DMS79 treated with DMSO at 0.1 percent for 48 hours (cell line): ENCODE measurements around the gene ZGRF1.
"Not testable (repeated sequence)": the region's sequence is repeated elsewhere in the genome, so short reads cannot be mapped to it uniquely, and the experiment has no call there.

Experiments
- DNase-seq: peaks from one replicate; lab custom pipeline; 2025; lab: John Stamatoyannopoulos, UW

ZGRF1 gene

DNA sequence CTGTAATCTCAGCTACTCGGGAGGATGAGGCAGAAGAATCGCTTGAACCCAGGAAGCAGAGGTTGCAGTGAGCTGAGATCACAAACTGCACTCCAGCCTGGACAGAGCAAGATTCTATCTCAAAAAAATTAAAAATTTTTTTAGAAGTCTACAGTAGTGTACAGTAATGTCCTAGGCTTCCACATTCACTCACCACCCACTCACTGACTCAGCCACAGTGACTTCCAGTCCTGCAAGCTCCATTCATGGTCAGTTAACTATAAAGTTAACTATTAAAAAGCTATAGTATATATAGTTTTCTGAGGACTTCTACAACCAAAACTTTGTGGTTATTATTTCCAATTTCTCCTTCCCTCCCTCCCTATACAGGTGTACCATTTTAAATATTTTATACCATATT, 86.0 kb downstream of the ZGRF1 start:
- no peak for DNase-seq

DNA sequence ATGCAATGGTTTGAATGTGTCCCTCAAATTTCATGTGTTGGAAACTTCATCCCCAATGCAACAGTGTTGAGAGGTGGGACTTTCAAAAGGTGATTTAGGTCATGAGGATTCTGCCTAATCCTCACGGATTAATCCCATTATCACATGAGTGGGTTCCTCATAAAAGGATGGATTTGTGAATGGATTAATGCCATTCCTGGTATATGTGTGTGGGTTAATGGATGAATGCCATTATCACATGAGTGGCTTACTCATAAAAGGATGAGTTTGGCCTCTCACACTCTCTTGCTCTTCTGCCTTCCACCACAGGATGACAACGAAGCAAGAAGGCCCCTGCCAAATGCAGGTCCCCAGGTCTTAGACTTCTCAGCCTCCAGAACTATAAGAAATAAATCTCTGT, 90.2 kb downstream of the ZGRF1 start:
- no peak for DNase-seq

DNA sequence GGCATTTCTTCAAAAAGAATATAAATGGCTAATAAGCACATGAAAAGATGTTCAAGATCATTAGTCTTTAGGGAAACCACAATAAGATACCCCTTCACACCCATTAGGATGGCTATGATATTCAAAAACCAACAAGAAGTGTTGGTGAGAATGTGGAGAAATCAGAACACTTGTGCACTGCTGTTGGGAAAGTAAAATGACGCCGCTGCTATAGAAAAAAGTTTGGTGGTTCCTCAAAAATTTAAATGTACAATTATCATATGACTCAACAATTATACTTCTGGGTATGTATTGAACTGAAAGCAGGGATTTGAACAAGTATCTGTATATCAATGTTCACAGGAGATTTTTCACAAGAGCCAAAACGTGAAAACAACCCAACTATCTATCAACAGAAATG, 91.4 kb downstream of the ZGRF1 start:
- no peak for DNase-seq

DNA sequence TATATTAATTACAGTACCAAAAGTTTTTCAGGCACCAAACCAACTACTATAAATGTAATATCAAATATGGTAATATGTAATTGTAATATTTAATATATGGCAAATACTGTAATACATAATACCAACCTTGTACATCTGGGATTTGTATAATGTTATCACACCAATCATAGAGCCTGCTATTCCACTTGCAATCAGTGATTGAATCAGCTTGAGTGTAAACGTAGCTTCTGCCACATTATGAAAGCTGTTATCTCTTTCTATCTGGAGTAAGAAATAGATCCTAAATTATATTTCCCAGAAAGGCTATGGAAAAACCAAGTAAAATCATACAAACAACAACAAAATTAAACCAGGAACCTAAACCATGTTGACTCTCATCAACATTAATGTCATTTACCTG, 96.0 kb downstream of the ZGRF1 start:
- no peak for DNase-seq

DNA sequence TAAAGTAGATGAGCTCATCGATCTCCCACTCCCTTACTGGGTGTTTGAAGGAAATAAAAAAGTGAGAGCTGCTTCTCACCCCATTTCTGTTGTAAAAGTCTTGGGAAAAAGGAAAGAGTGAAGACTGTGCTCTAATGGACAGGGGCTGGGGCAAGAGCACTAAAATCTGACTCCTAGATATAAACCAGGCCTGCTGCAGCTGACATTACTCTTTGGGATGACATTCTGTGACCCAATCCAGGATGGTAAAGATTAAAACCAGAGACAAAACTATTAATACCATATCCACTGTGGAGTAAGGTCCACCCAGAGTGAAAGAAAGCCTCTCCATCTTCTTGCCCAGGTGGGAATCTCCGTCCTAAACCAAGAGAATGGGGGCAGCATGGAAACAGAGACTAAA, 100.6 kb downstream of the ZGRF1 start:
- no peak for DNase-seq

DNA sequence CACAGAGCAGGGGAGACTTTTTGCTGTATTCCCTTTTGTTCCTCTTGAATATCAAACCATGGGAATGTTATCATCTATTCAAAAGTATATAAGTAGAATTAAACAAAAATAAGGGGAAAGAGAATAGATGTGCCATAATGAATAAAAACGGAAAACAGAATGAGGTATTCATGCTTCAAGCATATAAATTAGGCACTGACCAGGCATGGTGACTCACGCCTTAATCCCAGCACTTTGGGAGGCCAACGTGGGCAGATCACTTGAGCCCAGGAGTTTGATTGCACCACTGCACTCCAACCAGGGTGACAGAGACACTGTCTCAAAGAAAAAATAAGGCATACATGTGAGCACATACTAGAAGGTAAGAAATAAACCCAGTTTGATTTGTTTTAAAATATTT, 104.4 kb downstream of the ZGRF1 start:
- DNase-seq = no peak

DNA sequence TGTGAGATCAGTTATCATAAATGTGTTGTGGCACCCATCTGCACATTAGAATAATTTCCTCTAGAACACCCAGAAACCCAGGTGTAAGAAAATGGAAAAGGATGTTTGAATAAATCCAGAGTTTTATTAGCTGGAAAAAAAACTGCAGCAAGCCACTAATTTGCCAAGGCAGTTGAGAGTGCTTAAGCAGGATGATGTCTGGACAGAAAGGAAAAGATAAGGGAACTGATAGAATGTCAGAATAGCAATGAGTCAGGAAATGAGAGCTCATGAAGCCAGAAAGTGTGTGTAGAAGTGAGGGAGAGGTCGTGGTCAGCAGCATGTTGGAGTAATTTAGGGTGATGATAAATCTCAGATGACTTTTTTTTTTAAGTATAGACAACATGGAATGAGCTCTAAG, 105.6 kb downstream of the ZGRF1 start:
- DNase-seq = no peak

DNA sequence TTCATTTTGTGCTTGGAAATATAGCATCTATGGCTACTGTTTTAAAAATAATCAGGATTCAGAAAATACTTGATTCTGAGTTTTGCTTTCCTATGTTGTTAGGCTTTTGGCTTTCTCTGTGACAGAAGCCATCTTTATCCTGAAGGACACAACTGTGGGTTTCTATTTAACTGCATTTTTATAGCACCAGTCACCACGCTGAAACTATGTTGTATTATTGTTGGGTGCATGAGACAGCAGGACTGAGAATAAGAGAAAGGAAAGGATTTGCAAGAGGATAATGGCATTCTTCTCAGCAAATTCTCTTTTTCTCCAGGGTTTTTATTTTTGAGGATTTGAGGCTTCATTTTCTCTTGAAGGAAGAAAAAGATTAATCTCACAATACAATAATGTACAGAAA, 110.6 kb downstream of the ZGRF1 start:
- DNase-seq = no peak

DNA sequence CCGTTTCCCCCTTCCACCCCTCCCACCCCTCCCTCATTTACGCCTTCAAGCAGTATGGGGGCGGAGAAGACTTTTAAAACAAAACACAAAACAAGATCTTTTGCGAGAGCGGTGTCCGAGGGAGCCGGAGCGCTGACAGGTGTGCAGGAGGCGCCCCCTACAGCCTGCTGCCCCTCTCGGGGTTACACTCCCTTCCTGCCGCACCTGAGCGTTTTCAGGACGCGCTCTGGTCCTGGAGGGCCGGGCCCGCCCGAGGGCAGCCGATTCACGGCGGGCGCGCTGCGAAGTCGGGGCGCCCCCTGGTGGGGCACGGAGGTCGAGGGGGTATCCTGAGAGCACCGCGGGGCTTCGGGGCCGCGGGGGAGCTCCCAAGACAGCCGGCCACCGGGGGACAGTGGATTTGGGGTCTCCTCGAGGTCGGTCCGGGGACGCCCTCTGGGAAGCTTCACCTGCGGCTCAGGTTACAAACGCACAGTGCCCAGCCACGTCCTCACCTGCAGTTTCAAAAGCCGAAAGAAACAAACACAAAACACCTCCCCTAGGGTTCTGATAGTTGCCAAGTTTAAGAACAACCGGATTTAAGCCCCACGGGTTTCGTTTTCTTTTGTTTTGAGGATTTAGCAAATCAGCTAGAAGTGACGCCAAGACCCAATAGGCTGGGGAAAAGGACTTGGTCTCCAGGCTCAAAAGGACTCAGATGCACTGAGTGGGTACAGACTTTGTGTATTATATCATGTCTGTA, 112.8 kb downstream of the ZGRF1 start:
- peak; percentile 15 for DNase-seq

DNA sequence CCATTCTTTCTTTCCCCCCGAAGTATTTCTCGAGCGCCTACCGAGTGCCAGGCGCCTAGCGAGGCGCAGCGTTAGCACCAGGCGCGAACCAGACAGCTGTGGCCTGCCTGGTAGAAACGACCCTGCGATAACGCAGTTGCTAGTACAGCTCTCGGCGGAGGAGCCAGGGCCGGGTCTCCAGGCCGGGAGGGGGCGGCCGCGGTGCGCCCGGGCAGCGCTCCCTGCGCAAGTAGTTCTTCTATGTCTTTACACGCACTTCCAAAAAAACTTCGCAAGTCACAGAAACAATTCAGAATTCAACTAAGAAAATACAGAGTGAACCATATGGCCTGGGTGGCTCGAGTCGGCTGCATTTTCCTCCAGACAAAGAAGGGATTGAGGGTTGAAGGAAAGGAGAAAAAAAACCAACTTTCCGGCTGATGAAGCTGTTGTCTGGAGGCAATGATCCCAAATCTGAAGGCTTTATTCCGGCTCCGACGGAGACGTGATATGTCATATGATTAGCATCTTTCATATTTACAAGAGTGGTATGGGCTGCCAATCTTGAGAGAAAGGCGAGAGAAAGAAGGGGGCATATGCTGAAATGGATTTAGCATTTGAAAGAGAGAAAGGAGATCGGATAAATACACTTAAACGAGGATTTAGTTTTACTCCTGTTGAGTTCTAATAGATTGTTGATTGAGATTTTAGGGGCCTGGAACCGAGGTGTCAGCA, 113.5 kb downstream of the ZGRF1 start:
- DNase-seq = no peak

DNA sequence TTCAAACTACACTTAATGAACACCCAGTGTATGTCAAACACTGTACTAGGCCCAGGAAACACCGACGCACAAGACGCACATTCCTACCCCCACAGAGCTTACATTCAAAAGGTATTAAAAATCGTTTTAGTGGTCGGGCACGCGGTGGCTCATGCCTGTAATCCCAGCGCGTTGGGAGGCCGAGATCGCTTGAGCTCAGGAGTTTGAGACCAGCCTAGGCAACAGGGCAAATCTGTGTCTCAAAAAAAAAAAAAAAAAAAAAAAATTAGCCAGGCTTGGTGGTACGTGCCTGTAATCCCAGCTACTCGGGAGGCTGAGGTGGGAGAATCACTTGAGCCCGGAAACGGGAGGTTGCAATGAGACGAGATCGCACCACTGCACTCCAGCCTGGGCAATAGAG, 114.3 kb downstream of the ZGRF1 start:
- not testable (repeated sequence) for DNase-seq

DNA sequence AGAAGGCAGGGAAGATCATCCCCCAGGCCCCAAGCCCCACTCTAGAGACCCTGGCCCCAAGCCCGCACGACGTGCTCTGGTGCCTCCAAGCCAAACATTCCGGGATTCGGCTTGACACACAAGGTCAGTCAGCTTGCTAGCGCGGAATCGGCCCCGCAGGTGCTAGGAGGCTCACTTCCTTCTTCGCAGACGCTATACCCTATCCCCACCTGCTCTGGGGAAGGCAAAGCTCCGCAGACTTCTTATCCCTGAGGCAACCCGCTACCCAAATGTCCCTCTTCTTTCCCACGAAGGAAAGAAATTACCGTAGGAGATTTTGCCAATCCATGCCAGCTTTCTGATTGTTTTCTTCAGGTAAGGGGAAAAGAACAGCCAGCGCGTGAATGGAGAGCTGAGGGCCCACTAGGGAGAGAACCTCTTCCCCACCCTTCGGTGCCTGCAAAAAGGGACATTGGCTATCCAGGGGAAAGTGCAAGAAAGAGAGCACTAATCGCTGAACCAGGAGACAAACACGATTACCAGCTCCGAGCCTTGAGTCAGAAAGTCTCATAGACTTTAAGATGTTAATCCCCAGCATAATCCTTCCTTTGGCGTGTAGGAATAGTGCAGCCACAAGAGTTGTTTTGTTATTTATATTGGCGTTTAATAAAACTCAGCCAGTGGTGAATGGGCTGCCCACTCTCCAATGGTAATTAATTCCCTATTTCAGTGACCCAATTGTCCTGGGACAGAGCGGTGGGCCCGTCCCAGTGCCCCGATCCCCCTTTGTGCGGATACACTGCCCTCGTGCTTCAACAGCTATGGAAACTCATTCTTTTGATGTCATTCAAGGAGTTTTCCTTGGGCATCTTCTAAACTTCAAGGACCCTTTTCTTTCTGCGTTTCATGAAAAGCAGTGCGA, 115.3 kb downstream of the ZGRF1 start:
- DNase-seq = no peak

DNA sequence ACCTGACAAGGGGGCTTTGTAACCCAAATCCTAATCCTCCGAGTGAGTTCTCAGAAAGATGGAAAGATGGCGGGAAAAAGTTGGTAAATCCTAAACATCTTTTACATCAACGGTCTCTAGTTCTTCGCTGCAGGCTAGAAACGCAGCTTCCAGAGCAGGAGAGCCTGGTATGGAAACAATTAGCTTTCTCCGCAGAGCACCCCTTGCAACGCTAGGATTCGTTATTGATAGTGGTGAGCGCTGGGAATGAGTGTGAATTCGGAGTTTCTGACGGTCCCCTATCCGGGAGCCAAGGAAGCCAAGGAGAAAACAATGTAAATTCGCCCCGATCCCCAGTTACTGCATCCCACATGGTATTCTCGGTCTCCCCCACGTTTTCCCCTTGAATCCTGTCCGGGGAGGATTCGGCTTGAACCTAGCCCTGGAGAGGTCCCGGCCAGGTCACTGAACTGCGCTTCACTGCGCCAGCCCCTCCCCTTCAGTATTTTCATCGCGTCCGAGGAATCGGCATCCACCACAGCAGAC, 116.0 kb downstream of the ZGRF1 start:
- no peak for DNase-seq

DNA sequence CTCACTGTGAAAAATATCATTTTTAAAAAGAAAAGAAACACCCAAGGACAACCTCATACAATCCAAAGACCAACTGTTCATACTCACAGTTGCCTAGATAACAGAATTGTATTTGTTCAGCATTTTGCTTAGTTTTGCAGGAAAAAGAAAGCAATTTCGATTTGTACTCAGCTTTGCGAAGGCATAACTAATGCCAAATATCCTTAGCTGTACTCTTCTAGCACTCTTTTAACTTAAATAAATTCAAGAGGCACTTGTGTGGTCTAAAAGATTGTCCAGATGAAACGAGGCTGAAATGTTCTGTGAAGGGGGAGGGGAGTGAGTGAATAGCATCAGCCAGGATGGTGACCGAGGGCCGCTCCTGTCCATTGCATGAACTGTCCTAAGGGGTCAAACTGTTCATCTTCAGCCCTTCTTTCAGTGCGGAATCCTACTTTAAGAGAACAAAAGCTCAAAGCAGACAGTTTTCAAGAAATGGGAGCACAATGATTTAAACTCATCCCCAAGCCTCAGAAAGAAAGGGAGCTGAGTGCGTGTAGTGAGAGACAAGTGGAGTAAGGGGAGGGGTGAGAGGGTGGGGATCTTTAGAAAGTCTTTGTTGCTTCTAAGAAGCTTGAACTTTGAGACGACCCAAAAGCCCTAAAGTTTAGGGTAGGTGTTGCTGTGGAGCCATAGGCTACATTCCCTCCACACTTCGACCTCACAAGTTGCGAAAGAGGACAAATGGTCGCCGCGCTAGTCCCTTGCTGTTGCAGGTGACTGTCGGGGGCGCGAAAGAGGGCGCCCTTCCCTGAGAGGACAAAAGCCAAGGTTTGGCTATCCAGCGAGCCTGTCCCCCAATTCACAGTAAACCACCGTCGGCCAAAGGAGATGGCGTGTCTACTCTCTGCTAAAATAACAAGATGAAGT, 116.8 kb downstream of the ZGRF1 start:
- no peak for DNase-seq

DNA sequence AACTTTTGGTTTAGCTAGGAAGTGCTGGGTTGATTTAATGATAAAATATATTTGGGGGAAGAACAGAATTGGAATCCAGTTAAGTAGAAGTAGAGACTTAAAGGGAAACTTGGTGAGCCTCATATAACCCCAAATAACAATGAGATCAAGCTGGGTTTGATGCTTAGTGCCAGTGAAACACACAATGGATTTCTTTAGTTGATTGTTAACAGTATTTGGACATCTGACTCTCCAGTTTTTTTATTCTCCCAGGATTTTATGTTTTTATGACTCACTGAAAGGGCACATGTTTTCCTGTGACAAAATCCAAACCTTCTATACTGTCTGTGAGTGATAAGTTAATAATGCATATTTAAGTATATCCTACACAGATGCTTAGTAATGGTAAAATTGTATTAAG, 118.0 kb downstream of the ZGRF1 start:
- DNase-seq = no peak

DNA sequence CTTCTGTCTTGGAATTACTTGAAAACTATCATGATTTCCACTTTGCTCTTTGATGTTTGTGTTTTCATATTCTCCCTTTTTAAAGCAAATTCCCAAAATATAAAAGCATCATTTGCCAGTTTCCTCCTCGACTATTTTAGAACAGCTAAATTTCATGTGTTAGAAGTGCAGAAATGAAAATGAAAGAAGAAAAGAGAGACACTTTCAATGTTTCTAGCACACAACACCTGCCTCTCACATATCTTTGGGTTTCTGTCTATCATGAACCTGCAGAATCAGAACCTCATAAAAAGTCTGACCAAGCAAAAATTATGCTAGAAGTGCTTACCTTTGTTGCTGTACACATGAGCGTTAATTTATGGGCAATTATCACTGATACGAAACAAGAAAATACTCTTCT, 118.8 kb downstream of the ZGRF1 start:
- no peak for DNase-seq

DNA sequence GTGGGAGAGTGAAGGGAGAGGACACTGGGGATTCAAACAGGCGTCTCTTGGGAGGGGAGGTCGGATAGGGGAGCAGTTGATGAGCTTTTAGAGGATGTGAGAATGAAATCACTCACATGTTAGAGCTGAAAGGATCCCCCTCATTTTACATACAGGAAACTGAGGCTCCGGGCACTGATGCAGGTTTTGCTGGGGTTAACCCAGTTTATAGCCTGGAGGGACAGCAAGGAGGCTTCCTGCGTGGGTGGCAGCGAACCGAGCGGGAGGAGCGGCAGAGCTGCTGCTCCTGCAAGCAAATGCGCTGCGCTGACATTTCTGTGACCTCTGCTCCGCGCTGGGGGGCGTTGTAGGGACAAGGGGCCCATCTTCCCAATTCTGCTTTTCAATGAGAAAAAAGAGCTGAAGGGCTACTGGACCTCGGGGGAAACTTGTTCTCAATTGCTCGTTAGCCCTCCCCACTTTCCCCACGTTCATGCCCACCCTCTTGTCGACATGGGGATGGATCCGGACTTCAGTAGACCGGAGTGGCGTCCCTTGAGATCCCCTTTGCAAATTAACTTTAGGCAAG, 119.6 kb downstream of the ZGRF1 start:
- DNase-seq = no peak

DNA sequence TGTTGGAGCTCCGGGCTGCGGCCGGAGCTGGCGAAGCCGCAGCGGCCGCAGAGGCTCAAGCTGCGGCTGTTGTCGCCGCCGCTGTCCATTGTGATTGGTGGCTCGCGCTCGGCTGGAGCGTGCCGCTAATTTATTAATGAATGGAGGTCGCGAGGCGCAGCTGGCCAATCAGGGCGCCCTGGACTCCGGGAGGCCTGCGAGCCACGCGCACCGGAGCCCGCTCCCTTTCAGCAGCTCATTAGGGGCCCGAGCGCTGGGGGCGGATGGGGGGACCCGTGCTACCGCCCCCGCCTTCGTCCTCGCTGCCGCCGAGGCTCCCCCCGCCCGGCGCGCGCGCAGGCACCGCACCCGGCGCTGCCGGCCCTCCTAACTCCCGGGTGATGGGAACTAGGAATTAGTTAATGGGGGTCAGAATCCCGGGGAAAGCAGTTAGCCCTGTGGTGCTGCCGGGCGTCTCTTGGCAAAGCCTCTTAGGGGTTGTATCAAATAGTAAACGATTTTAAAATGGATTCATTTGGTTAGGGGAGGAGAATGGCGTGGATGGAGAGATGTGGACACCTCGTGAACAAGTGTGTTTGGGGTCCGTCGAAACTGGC, 120.1 kb downstream of the ZGRF1 start:
- DNase-seq = no peak

DNA sequence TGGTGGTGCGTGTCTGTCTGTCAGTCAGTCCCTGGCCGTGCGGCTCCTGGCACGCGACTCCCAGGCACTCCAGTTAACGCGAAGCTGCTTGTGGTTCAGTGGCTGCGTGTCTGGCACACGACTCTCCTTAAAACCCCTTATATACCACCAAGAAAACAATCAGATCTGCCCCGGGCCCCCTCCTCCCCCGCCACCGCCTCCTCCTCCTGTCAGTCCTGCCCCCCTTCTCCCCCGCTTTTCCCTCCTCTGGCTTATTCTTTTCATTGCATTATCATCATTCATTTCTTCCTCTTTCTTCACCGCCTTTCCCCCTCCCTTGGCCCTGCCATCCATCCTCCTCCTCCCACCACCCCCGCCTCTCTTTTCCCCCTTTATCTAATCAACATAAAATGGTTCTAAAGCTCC, 120.6 kb downstream of the ZGRF1 start, which contains the start of gene NEUROG2:
TSS of gene NEUROG2 (minus strand) at position 115 of the 405 bp plus-strand sequence. CDS start 705 bp downstream, outside the sequence.
- no peak for DNase-seq
